ENCODE data around the gene RPL27.

The RPL27 gene

GRCh38 chr17:43014020-43014648 is 15.9 kb downstream of the RPL27 start:
- H3K36me3 ChIP-seq (ENCODE audit: control insufficient read depth in 1 of 2, insufficient read depth in 2 of 2, low read length in 2 of 2) = peaks cover 37 to 43% of the 10 kb centered on the region in 2 experiments
- H2BK12ac ChIP-seq (ENCODE audit: low read length) = no peak overlapping the region
- no peak overlapping the region for H2AK5ac ChIP-seq (ENCODE audit: low read length)
- H3K4ac ChIP-seq (ENCODE audit: low read depth, low read length) = no peak overlapping the region
- no peak overlapping the region for H3K4me2 ChIP-seq (ENCODE audit: low read length)
- H2BK120ac ChIP-seq (ENCODE audit: insufficient read depth, low read length, poor library complexity) = no peak overlapping the region
- peaks cover 6 to 8% of the 10 kb centered on the region in 2 experiments for H3K4me1 ChIP-seq (ENCODE audit: control insufficient read depth in 1 of 2, insufficient read depth in 2 of 2, low read length in 2 of 2)
- no peak overlapping the region for H3K18ac ChIP-seq (ENCODE audit: low read length)
- no peak overlapping the region for H3K14ac ChIP-seq (ENCODE audit: low read length)
- H4K8ac ChIP-seq (ENCODE audit: low read depth, low read length) = no peak overlapping the region
- H3K9ac ChIP-seq (ENCODE audit: low read length) = no peak overlapping the region
- no peak for DNase-seq
- H3K79me2 ChIP-seq (ENCODE audit: control insufficient read depth, insufficient read depth, low read length, poor library complexity) = no peaks in the 10 kb centered on the region
- no peak overlapping the region for H3K4me3 ChIP-seq (ENCODE audit: low read depth, low read length)
- H2AFZ ChIP-seq (ENCODE audit: insufficient read depth, low read length, poor library complexity) = no peak overlapping the region
- H3K9me3 ChIP-seq (ENCODE audit: insufficient read depth, low read depth, low read length) = peaks cover 2% of the 10 kb centered on the region
- H4K12ac ChIP-seq (ENCODE audit: low read depth, low read length) = no peak overlapping the region
- H3K27me3 ChIP-seq (ENCODE audit: insufficient read depth, low read length) = no peaks in the 10 kb centered on the region
- H2BK5ac ChIP-seq (ENCODE audit: low read depth, low read length, poor library complexity) = no peak overlapping the region
- H4K91ac ChIP-seq (ENCODE audit: low read depth, low read length) = no peak overlapping the region
- no peaks in the 10 kb centered on the region for H3K79me1 ChIP-seq (ENCODE audit: low read length)
- no peak overlapping the region for H3K27ac ChIP-seq (ENCODE audit: low read depth, low read length)
- no CpG with 5 or more reads among the region's 12 CpGs for WGBS (ENCODE audit: extremely low coverage, insufficient coverage, insufficient read length)
- no peak overlapping the region for H3K23ac ChIP-seq (ENCODE audit: low read length)

- no peak overlapping the region for H4K8ac ChIP-seq (ENCODE audit: low read depth, low read length)
- no peak overlapping the region for H3K4ac ChIP-seq (ENCODE audit: low read depth, low read length)
- H3K79me2 ChIP-seq (ENCODE audit: control insufficient read depth, insufficient read depth, low read length, poor library complexity) = no peaks in the 10 kb centered on the region
- H2AK5ac ChIP-seq (ENCODE audit: low read length) = no peak overlapping the region
- H2BK120ac ChIP-seq (ENCODE audit: insufficient read depth, low read length, poor library complexity) = no peak overlapping the region
- H3K4me2 ChIP-seq (ENCODE audit: low read length) = no peak overlapping the region
- H3K36me3 ChIP-seq (ENCODE audit: control insufficient read depth in 1 of 2, insufficient read depth in 2 of 2, low read length in 2 of 2) = peaks cover 43% of the 10 kb centered on the region in 2 experiments
- H2AFZ ChIP-seq (ENCODE audit: insufficient read depth, low read length, poor library complexity) = no peak overlapping the region
- peaks cover 12 to 14% of the 10 kb centered on the region in 2 experiments for H3K4me1 ChIP-seq (ENCODE audit: control insufficient read depth in 1 of 2, insufficient read depth in 2 of 2, low read length in 2 of 2)
- H2BK5ac ChIP-seq (ENCODE audit: low read depth, low read length, poor library complexity) = no peak overlapping the region
- H3K14ac ChIP-seq (ENCODE audit: low read length) = no peak overlapping the region
- H3K9me3 ChIP-seq (ENCODE audit: insufficient read depth, low read depth, low read length) = peaks cover 2% of the 10 kb centered on the region
- no peak overlapping the region for H3K9ac ChIP-seq (ENCODE audit: low read length)
- no peak overlapping the region for H3K4me3 ChIP-seq (ENCODE audit: low read depth, low read length)
- no peak overlapping the region for H4K91ac ChIP-seq (ENCODE audit: low read depth, low read length)
- H4K12ac ChIP-seq (ENCODE audit: low read depth, low read length) = no peak overlapping the region
- no peak overlapping the region for H3K18ac ChIP-seq (ENCODE audit: low read length)
- DNase-seq = no peak
- H3K79me1 ChIP-seq (ENCODE audit: low read length) = no peaks in the 10 kb centered on the region
- H3K23ac ChIP-seq (ENCODE audit: low read length) = no peak overlapping the region
- H2BK12ac ChIP-seq (ENCODE audit: low read length) = no peak overlapping the region
- H3K27ac ChIP-seq (ENCODE audit: low read depth, low read length) = no peak overlapping the region
- no peaks in the 10 kb centered on the region for H3K27me3 ChIP-seq (ENCODE audit: insufficient read depth, low read length)
- no CpG with 5 or more reads among the region's 8 CpGs for WGBS (ENCODE audit: extremely low coverage, insufficient coverage, insufficient read length)
Observed at GRCh38 chr17:43014649-43015542, 16.7 kb downstream of the RPL27 start.

- no peak overlapping the region for H2BK12ac ChIP-seq (ENCODE audit: low read length)
- WGBS (ENCODE audit: extremely low coverage, insufficient coverage, insufficient read length) = no CpG with 5 or more reads among the region's 9 CpGs
- H3K18ac ChIP-seq (ENCODE audit: low read length) = no peak overlapping the region
- no peak overlapping the region for H3K4me2 ChIP-seq (ENCODE audit: low read length)
- DNase-seq = no peak
- H4K12ac ChIP-seq (ENCODE audit: low read depth, low read length) = no peak overlapping the region
- no peak overlapping the region for H3K4ac ChIP-seq (ENCODE audit: low read depth, low read length)
- no peaks in the 10 kb centered on the region for H3K27me3 ChIP-seq (ENCODE audit: insufficient read depth, low read length)
- H2BK5ac ChIP-seq (ENCODE audit: low read depth, low read length, poor library complexity) = no peak overlapping the region
- H2BK120ac ChIP-seq (ENCODE audit: insufficient read depth, low read length, poor library complexity) = no peak overlapping the region
- H4K91ac ChIP-seq (ENCODE audit: low read depth, low read length) = no peak overlapping the region
- H3K36me3 ChIP-seq (ENCODE audit: control insufficient read depth in 1 of 2, insufficient read depth in 2 of 2, low read length in 2 of 2) = peaks cover 43 to 45% of the 10 kb centered on the region in 2 experiments
- no peak overlapping the region for H3K4me3 ChIP-seq (ENCODE audit: low read depth, low read length)
- H3K27ac ChIP-seq (ENCODE audit: low read depth, low read length) = no peak overlapping the region
- H3K9me3 ChIP-seq (ENCODE audit: insufficient read depth, low read depth, low read length) = peaks cover 2% of the 10 kb centered on the region
- H2AK5ac ChIP-seq (ENCODE audit: low read length) = no peak overlapping the region
- no peaks in the 10 kb centered on the region for H3K79me2 ChIP-seq (ENCODE audit: control insufficient read depth, insufficient read depth, low read length, poor library complexity)
- H3K14ac ChIP-seq (ENCODE audit: low read length) = no peak overlapping the region
- no peaks in the 10 kb centered on the region for H3K79me1 ChIP-seq (ENCODE audit: low read length)
- H3K23ac ChIP-seq (ENCODE audit: low read length) = no peak overlapping the region
- H2AFZ ChIP-seq (ENCODE audit: insufficient read depth, low read length, poor library complexity) = no peak overlapping the region
- H4K8ac ChIP-seq (ENCODE audit: low read depth, low read length) = no peak overlapping the region
- peaks cover 14 to 20% of the 10 kb centered on the region in 2 experiments for H3K4me1 ChIP-seq (ENCODE audit: control insufficient read depth in 1 of 2, insufficient read depth in 2 of 2, low read length in 2 of 2)
- no peak overlapping the region for H3K9ac ChIP-seq (ENCODE audit: low read length)
Observed at GRCh38 chr17:43015579-43015978, 17.4 kb downstream of the RPL27 start.

GRCh38 chr17:43016216-43016615 is 18.0 kb downstream of the RPL27 start:
- Histone ChIP-seq H2BK5ac (ENCODE audit: low read depth, low read length, poor library complexity) (no peak overlapping the region), H3K27me3 (ENCODE audit: insufficient read depth, low read length) (no peaks in the 10 kb centered on the region), H3K4ac (ENCODE audit: low read depth, low read length) (no peak overlapping the region), H4K8ac (ENCODE audit: low read depth, low read length) (no peak overlapping the region), H3K27ac (ENCODE audit: low read depth, low read length) (no peak overlapping the region), H3K4me1 (ENCODE audit: control insufficient read depth in 1 of 2, insufficient read depth in 2 of 2, low read length in 2 of 2) (peaks cover 14 to 20% of the 10 kb centered on the region in 2 experiments), H3K36me3 (ENCODE audit: control insufficient read depth in 1 of 2, insufficient read depth in 2 of 2, low read length in 2 of 2) (peaks cover 43 to 45% of the 10 kb centered on the region in 2 experiments), H3K23ac (ENCODE audit: low read length) (no peak overlapping the region), H3K79me2 (ENCODE audit: control insufficient read depth, insufficient read depth, low read length, poor library complexity) (peaks cover 4% of the 10 kb centered on the region), H4K91ac (ENCODE audit: low read depth, low read length) (no peak overlapping the region), H2AFZ (ENCODE audit: insufficient read depth, low read length, poor library complexity) (no peak overlapping the region), H3K18ac (ENCODE audit: low read length) (peak overlapping the region; percentile 3), H4K12ac (ENCODE audit: low read depth, low read length) (no peak overlapping the region), H3K4me3 (ENCODE audit: low read depth, low read length) (no peak overlapping the region), H3K79me1 (ENCODE audit: low read length) (peaks cover 4% of the 10 kb centered on the region), H2BK12ac (ENCODE audit: low read length) (no peak overlapping the region), H2AK5ac (ENCODE audit: low read length) (no peak overlapping the region), H3K14ac (ENCODE audit: low read length) (no peak overlapping the region), H3K9me3 (ENCODE audit: insufficient read depth, low read depth, low read length) (peaks cover 2% of the 10 kb centered on the region), H3K4me2 (ENCODE audit: low read length) (no peak overlapping the region), H2BK120ac (ENCODE audit: insufficient read depth, low read length, poor library complexity) (no peak overlapping the region), H3K9ac (ENCODE audit: low read length) (no peak overlapping the region)
- DNase-seq = no peak
- whole genome bisulfite sequencing (ENCODE audit: extremely low coverage, insufficient coverage, insufficient read length) = no CpG with 5 or more reads among the region's 7 CpGs

Data from trophoblast cell (in vitro differentiated cells and primary cell).